CD4-positive, alpha-beta memory T cell (primary cell): ENCODE results near the gene ATP6V1B1. TPM values are rescaled to one million over a fixed set of nuclear protein-coding genes. Genes with fewer than 3 reads are reported as not detected.

Source experiments
- CTCF ChIA-PET: fragments of 350-600 bp; sonication (Branson Sonifier 250); formaldehyde crosslinking; loops from one replicate; lab custom pipeline; 2021; ENCODE audit warnings: inconsistent platforms; ENCODE audit not compliant: partially characterized antibody; lab: Charles Lee
- POLR2A ChIA-PET: fragments of 350-600 bp; sonication (Branson Sonifier 250); formaldehyde crosslinking; loops from one replicate; lab custom pipeline; 2021; ENCODE audit not compliant: partially characterized antibody; lab: Charles Lee
- DNase-seq, 5 donors: peaks; one replicate each; pipeline versions ENCODE4 v3.0.0 to v3.0.0-alpha.2; 2020 to 2022; ENCODE audit warnings: mixed read lengths in 1 of 5
- H3K27ac ChIP-seq: one replicate; pipeline ENCODE4 v1.7.0; 2013; ENCODE audit warnings: low read depth, low read length
- H3K27me3 ChIP-seq: 2 replicates; pipeline ENCODE4 v1.7.0; 2013; ENCODE audit warnings: mild to moderate bottlenecking, low read length, moderate library complexity; ENCODE audit not compliant: insufficient read depth
- H3K36me3 ChIP-seq: 2 replicates; pipeline ENCODE4 v1.7.0; 2013; ENCODE audit warnings: mild to moderate bottlenecking, low read length, moderate library complexity; ENCODE audit not compliant: insufficient read depth
- H3K4me1 ChIP-seq: 2 replicates; pipeline ENCODE4 v1.7.0; 2013; ENCODE audit warnings: mild to moderate bottlenecking, low read length, moderate library complexity; ENCODE audit not compliant: insufficient read depth
- H3K4me3 ChIP-seq, 2 donors: one replicate each; pipeline ENCODE4 v1.7.0; 2013; ENCODE audit warnings: low read length in 2 of 2, mild to moderate bottlenecking in 1 of 2
- H3K9me3 ChIP-seq, 2 donors: one replicate each; pipeline ENCODE4 v1.7.0; 2013; ENCODE audit warnings: low read length in 2 of 2, control low read depth in 1 of 2; ENCODE audit not compliant: control insufficient read depth in 1 of 2
- H3K27ac Mint-ChIP-seq, 7 donors: one replicate each; pipeline ENCODE4 v1.8.0; 2020 to 2021; ENCODE audit warnings: mixed read lengths in 7 of 7, mild to moderate bottlenecking in 6 of 7, inconsistent platforms in 3 of 7, moderate library complexity in 3 of 7
- H3K27me3 Mint-ChIP-seq, 2 donors: one replicate each; pipeline ENCODE4 v1.8.0; 2020 to 2021; ENCODE audit warnings: mixed read lengths in 2 of 2
- H3K36me3 Mint-ChIP-seq, 2 donors: one replicate each; pipeline ENCODE4 v1.8.0; 2020 to 2021; ENCODE audit warnings: mixed read lengths in 2 of 2, inconsistent platforms in 1 of 2, mild to moderate bottlenecking in 1 of 2
- H3K4me1 Mint-ChIP-seq, 4 donors: one replicate each; pipeline ENCODE4 v1.8.0; 2020 to 2021; ENCODE audit warnings: mixed read lengths in 4 of 4, mild to moderate bottlenecking in 1 of 4
- H3K4me3 Mint-ChIP-seq, 8 donors: one replicate each; pipeline ENCODE4 v1.8.0; 2020 to 2021; ENCODE audit warnings: mixed read lengths in 8 of 8, mild to moderate bottlenecking in 7 of 8, moderate library complexity in 6 of 8, inconsistent platforms in 3 of 8
- H3K9me3 Mint-ChIP-seq, 8 donors: one replicate each; pipeline ENCODE4 v1.8.0; 2020 to 2021; ENCODE audit warnings: mixed read lengths in 8 of 8, mild to moderate bottlenecking in 5 of 8, inconsistent platforms in 3 of 8, moderate library complexity in 1 of 8
- intact Hi-C: fragments of 100-400 bp; cut with micrococcal nuclease; formaldehyde crosslinking; loops from one replicate; pipeline ENCODE4 v1.15.1; 2023
- polyA plus RNA-seq, 2 donors: library from polyadenylated mRNA; unstranded; fragments of 300-500 nt; fragmentation: Illumina TruSeq; gene quantifications; one replicate each; pipeline ENCODE4 v1.2.3, GENCODE V29; 2021
- total RNA-seq, 2 experiments: library from RNA; stranded (reverse); gene quantifications; one replicate each; pipeline ENCODE4 v1.2.3, GENCODE V29; 2021

Gene ATP6V1B1
- total and polyA plus RNA-seq, 4 experiments from 2014 or later = not detected

- peaks cover 2 to 10% (median 6%) of the 10 kb centered on the region in 4 donors for H3K4me1 Mint-ChIP-seq
- intact Hi-C loops = loop anchor here (1.0 to 2.0 kb wide), 4 partner anchors 13 to 37 kb away; no protein-coding TSS in a partner anchor
These were observed 29.1 kb downstream of the ATP6V1B1 start for GRCh38 chr2:70964596-70965386.

DNA sequence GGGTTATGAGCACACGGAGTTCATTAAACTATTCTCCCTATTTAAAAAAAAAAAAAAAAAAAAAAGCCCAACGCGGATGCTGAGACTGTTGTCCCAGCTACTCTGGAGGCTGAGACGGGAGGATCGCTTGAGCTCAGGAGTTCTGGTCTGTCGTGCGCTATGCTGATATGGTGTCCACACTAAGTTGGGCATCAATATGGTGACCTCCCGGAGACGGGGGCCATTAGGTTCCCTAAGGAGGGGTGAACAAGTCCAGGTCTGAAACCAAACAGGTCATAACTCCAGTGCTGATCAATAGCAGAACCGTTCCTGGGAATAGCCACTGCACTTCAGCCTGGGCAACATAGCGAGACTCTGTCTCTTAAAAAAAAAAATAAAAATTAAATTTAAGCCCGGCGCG is 29.8 kb downstream of the ATP6V1B1 start:
- H3K36me3 ChIP-seq = no peaks in the 10 kb centered on the region
- H3K4me3 Mint-ChIP-seq = peak overlapping the region; percentile 80 to 91 (median 87)
- ChIA-PET POLR2A (interaction anchor here (1.2 kb wide), 1 partner anchor 19 kb away, joined by 3 read pairs; no protein-coding TSS in a partner anchor), CTCF (interaction anchor here (0.6 to 5.2 kb wide), 11 partner anchors 9 to 105 kb away, joined by 3 to 71 read pairs (median 12); partner anchors contain the start of gene ANKRD53)
- peak overlapping the region in 1 of 2 donors; percentile 55 for H3K4me3 ChIP-seq
- no peaks in the 10 kb centered on the region for H3K9me3 ChIP-seq
- H3K27me3 ChIP-seq = peaks cover 7% of the 10 kb centered on the region
- peaks cover 2 to 10% (median 6%) of the 10 kb centered on the region in 4 donors for H3K4me1 Mint-ChIP-seq
- peaks cover 5% of the 10 kb centered on the region for H3K4me1 ChIP-seq
- DNase-seq = no peak
- H3K36me3 Mint-ChIP-seq = no peaks in the 10 kb centered on the region
- intact Hi-C loops = loop anchor here (1.0 to 2.0 kb wide), 4 partner anchors 12 to 36 kb away; no protein-coding TSS in a partner anchor
- H3K27ac ChIP-seq = no peak overlapping the region
- no peaks in the 10 kb centered on the region for H3K9me3 Mint-ChIP-seq
- H3K27me3 Mint-ChIP-seq = peaks cover 8 to 25% of the 10 kb centered on the region in 2 donors
- H3K27ac Mint-ChIP-seq = peak overlapping the region in 1 of 7 donors; percentile 2

More at GRCh38 chr2:70964596-70965386, 29.1 kb downstream of the ATP6V1B1 start:
- Mint-ChIP-seq H3K27ac (peak overlapping the region in 6 of 7 donors; percentile 2 to 87 (median 71)), H3K4me3 (peak overlapping the region; percentile 80 to 91 (median 87)), H3K36me3 (no peaks in the 10 kb centered on the region), H3K27me3 (peaks cover 8 to 28% of the 10 kb centered on the region in 2 donors), H3K9me3 (no peaks in the 10 kb centered on the region)
- H3K4me1 ChIP-seq = peaks cover 5% of the 10 kb centered on the region
- H3K36me3 ChIP-seq = no peaks in the 10 kb centered on the region
- ChIA-PET POLR2A (interaction anchor here (1.2 to 1.6 kb wide), 3 partner anchors 10 to 20 kb away, joined by 3 to 5 read pairs (median 5); no protein-coding TSS in a partner anchor), CTCF (interaction anchor here (0.7 to 5.2 kb wide), 15 partner anchors 10 to 245 kb away, joined by 3 to 71 read pairs (median 9); partner anchors contain the start of gene ANKRD53)
- H3K27ac ChIP-seq = no peak overlapping the region
- H3K27me3 ChIP-seq = peaks cover 7% of the 10 kb centered on the region
- no peaks in the 10 kb centered on the region for H3K9me3 ChIP-seq
- DNase-seq = peak; percentile 77 to 81 (median 78)
- peak overlapping the region in 1 of 2 donors; percentile 55 for H3K4me3 ChIP-seq

DNA sequence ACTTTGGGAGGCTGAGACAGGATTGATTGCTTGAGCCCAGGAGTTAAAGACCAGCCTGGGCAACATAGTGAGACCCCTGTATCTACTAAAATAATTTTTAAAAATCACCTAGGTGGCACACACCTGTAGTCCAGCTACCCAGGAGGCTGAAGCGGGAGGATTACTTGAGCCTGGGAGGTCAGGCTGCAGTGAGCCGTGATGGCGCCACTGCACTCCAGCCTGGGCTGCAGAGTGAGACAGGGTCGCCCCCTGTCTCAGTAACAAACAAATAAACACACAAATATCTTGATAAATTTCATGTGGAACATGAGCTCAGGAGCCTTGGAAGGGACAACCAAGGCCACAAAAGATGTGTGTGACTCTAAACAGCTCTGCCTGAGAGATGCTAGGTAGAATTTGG is 31.0 kb downstream of the ATP6V1B1 start:
- intact Hi-C loops = no loop called here
- H3K4me3 Mint-ChIP-seq = no peak overlapping the region
- POLR2A ChIA-PET = interaction anchor here (0.9 kb wide), 1 partner anchor 18 kb away, joined by 4 read pairs; no protein-coding TSS in a partner anchor

GRCh38 chr2:70967189-70967588 is 31.5 kb downstream of the ATP6V1B1 start:
- DNase-seq = no peak

More for the DNA sequence above, 31.0 kb downstream of the ATP6V1B1 start:
- no peak overlapping the region for H3K27ac Mint-ChIP-seq
- Histone ChIP-seq H3K27me3 (peaks cover 7% of the 10 kb centered on the region), H3K36me3 (no peaks in the 10 kb centered on the region), H3K27ac (no peak overlapping the region), H3K9me3 (no peaks in the 10 kb centered on the region), H3K4me3 (no peak overlapping the region), H3K4me1 (peaks cover 5% of the 10 kb centered on the region)
- H3K27me3 Mint-ChIP-seq = peaks cover 8 to 17% of the 10 kb centered on the region in 2 donors
- CTCF ChIA-PET = interaction anchor here (0.7 to 5.2 kb wide), 8 partner anchors 8 to 209 kb away, joined by 3 to 71 read pairs (median 21); partner anchors contain the start of gene ANKRD53
- H3K9me3 Mint-ChIP-seq = no peaks in the 10 kb centered on the region
- H3K36me3 Mint-ChIP-seq = no peaks in the 10 kb centered on the region
- DNase-seq = no peak
- peaks cover 2 to 10% (median 6%) of the 10 kb centered on the region in 4 donors for H3K4me1 Mint-ChIP-seq

GRCh38 chr2:70974592-70974991 is 38.9 kb downstream of the ATP6V1B1 start:
- Mint-ChIP-seq H3K9me3 (peaks cover 0 to 1% (median 0%) of the 10 kb centered on the region in 8 donors), H3K4me1 (peaks cover 9 to 25% (median 17%) of the 10 kb centered on the region in 4 donors), H3K27me3 (peaks cover 0 to 3% of the 10 kb centered on the region in 2 donors), H3K27ac (peak overlapping the region in 1 of 7 donors; percentile 24), H3K4me3 (no peak overlapping the region), H3K36me3 (peaks cover 0 to 2% of the 10 kb centered on the region in 2 donors)
- Histone ChIP-seq H3K4me3 (no peak overlapping the region), H3K36me3 (no peaks in the 10 kb centered on the region), H3K9me3 (no peaks in the 10 kb centered on the region), H3K27me3 (no peaks in the 10 kb centered on the region), H3K27ac (no peak overlapping the region), H3K4me1 (peaks cover 11% of the 10 kb centered on the region)
- CTCF ChIA-PET = interaction anchor here (0.6 to 4.6 kb wide), 3 partner anchors 9 to 261 kb away, joined by 4 to 46 read pairs (median 4); no protein-coding TSS in a partner anchor
- POLR2A ChIA-PET = interaction anchor here (1.1 to 2.1 kb wide), 3 partner anchors 10 to 12 kb away, joined by 3 to 5 read pairs (median 4); no protein-coding TSS in a partner anchor
- intact Hi-C loops = no loop called here
- DNase-seq = no peak

More at GRCh38 chr2:70967189-70967588, 31.5 kb downstream of the ATP6V1B1 start:
- H3K27me3 Mint-ChIP-seq = peaks cover 8 to 12% of the 10 kb centered on the region in 2 donors
- POLR2A ChIA-PET = interaction anchor here (0.9 kb wide), 1 partner anchor 17 kb away, joined by 4 read pairs; no protein-coding TSS in a partner anchor
- no peak overlapping the region for H3K4me3 Mint-ChIP-seq
- intact Hi-C loops = no loop called here
- H3K4me1 ChIP-seq = peaks cover 5% of the 10 kb centered on the region
- H3K4me1 Mint-ChIP-seq = peaks cover 2 to 10% (median 6%) of the 10 kb centered on the region in 4 donors
- H3K27me3 ChIP-seq = peaks cover 7% of the 10 kb centered on the region
- H3K36me3 ChIP-seq = no peaks in the 10 kb centered on the region
- H3K27ac ChIP-seq = no peak overlapping the region
- CTCF ChIA-PET = interaction anchor here (0.9 to 5.2 kb wide), 5 partner anchors 8 to 34 kb away, joined by 3 to 71 read pairs (median 39); partner anchors contain the start of gene ANKRD53
- no peaks in the 10 kb centered on the region for H3K9me3 Mint-ChIP-seq
- no peaks in the 10 kb centered on the region for H3K9me3 ChIP-seq
- no peak overlapping the region for H3K4me3 ChIP-seq
- no peaks in the 10 kb centered on the region for H3K36me3 Mint-ChIP-seq
- no peak overlapping the region for H3K27ac Mint-ChIP-seq

DNA sequence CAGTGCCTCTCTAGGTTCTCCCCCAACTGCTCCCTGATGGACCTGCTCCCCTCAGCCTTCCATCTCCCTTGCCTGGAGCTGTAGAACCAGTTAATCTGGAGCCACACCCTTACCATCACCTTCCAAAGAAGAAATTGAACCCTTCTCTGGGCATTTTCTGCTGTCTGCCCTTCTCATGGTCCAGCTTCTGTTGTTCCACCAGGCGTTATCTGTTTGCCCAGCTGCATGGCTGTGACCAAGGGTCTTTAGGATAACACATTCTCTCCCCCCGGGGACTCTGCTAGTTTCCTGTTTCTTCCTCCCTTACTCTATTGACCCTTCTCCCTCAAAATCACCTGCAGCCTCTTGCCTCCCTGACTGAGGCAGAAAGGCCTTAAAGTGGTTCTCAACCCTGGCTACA is 39.5 kb downstream of the ATP6V1B1 start:
- intact Hi-C loops = no loop called here
- H3K27me3 ChIP-seq = no peaks in the 10 kb centered on the region
- no peaks in the 10 kb centered on the region for H3K36me3 ChIP-seq

More for the DNA sequence above, 39.5 kb downstream of the ATP6V1B1 start:
- Mint-ChIP-seq H3K9me3 (peaks cover 0 to 1% (median 0%) of the 10 kb centered on the region in 8 donors), H3K27me3 (peaks cover 0 to 3% of the 10 kb centered on the region in 2 donors), H3K4me1 (peaks cover 9 to 25% (median 17%) of the 10 kb centered on the region in 4 donors), H3K27ac (peak overlapping the region in 2 of 7 donors; percentile 31 to 73), H3K36me3 (peaks cover 0 to 2% of the 10 kb centered on the region in 2 donors), H3K4me3 (peak overlapping the region in 2 of 8 donors; percentile 26 to 55)
- no peak overlapping the region for H3K27ac ChIP-seq
- ChIA-PET CTCF (interaction anchor here (1.0 to 4.6 kb wide), 2 partner anchors 9 to 10 kb away, joined by 4 to 46 read pairs; no protein-coding TSS in a partner anchor), POLR2A (interaction anchor here (1.8 to 2.1 kb wide), 2 partner anchors 9 to 11 kb away, joined by 4 to 5 read pairs; no protein-coding TSS in a partner anchor)
- no peak for DNase-seq
- H3K4me1 ChIP-seq = peaks cover 11% of the 10 kb centered on the region
- H3K9me3 ChIP-seq = no peaks in the 10 kb centered on the region
- H3K4me3 ChIP-seq = no peak overlapping the region
